Left hindlimb (tissue), 1 donor: ENCODE data around the gene ATP7B.
"Not testable (repeated sequence)": the region's sequence is repeated elsewhere in the genome, so short reads cannot be mapped to it uniquely, and the experiment has no call there.

Source experiments
- DNase-seq: peaks from one replicate; pipeline ENCODE4 v3.0.0-alpha.2; 2018

ATP7B gene

GRCh38 chr13:52005841-52006522 is 5.3 kb downstream of the ATP7B start:
- DNase-seq: no peak

- DNase-seq: no peak
Observed at GRCh38 chr13:52004511-52005170, 6.6 kb downstream of the ATP7B start.

DNA sequence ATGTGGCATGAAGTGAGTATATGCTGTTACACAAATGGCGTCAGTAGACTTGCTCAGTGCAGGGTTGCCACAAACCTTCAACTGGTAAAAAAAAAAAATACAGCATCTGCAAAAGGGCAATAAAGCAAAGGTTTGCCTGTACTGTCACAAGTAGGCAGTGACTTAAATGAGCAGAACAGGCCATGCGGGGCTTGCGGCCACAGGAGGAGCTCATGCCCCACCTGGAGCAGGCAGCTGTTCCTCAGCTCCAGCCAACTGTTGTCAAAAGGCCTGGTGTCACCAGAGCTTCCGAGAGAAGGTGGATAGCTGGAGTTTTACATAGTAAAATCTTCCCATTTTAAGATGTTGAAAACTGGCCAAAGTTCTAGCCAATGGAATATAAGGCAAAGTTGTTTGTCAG is 7.7 kb downstream of the ATP7B start:
- DNase-seq: no peak

GRCh38 chr13:52002361-52002760 is 8.9 kb downstream of the ATP7B start:
- DNase-seq: no peak

DNA sequence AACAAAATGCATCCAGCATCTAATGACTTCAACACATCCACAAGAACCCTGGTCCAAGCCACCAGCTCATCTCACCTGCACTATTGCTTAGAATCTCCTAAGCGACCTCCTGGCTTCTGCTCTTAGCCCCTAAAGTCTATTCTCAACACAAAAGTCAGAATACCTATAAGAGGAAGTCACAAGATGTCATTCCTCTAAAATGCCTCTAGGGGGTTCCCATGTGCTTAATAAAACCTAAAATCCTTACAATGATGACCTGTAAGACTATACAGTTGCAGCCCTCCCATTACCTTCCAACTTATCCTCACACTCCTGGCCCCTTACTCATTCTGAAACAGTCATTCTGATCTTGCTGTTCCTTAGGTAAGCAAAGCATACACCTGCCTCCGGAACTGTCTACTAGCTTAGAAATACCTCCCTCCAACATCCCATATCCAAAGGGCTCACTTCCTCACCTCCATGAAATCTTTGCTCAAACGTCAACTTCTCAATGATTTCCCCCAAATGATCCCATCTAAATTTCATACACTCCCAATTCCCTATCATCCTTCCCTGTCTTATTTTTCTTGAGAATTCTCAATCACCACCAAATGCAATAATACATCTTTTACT is 10.0 kb downstream of the ATP7B start:
- no peak for DNase-seq

- no peak for DNase-seq
Observed at GRCh38 chr13:51999921-52000320, 11.3 kb downstream of the ATP7B start.

DNA sequence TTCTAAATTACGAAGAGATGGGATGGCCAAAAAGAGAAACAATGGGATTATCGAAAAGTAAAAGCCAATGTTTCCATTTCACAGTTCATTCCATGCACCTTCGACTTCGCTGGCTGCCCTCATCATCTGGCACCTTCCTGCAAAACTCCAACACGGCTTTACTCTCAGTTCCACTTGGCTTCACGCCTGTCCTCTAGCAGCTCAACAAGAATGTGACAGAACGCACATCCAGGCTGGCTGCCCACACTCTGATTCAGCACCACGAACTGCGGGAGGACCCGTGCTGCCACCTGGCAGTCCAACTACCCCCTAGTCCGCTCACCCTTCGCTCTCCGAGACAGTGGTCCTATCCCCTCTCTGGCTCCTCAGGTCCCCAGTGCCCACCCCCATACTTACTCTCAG is 11.7 kb downstream of the ATP7B start:
- peak; percentile 59 for DNase-seq

DNA sequence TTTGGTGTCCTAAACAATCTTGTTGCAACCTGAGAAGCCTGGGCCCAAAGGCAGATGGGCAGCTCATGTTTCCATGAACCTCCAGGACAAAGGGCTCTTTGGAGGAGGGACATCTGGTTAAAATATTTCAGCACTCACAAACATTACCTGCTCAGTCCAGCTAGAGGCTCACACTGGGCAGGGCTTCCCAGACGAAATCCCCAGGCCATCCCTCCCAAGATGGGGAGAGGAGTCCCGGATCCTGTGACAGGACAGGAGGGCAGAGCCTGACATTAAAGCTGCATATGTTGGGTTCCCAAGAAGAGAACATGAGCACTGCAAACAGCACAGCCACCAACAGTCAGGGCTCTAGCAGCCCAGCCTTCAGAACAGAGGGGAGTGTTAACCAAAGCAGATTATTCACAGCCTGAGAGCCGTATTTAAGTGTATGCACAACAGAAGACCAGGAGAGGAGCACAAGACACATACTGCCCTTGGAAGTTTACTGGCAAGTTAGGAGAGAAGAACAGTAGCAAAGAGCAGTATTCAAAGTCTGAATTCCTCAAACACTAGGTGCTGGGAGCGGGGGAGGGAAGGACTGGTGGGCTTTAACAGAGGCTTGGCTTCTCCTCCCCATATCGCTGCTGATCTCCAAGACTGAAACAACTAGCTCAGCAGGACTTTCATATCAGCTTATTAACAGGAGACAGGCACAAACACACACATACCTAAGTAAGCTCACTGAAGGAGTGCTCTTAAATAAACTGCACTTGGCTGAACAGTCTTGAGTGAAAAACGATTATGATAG is 12.3 kb downstream of the ATP7B start:
- DNase-seq: no peak

DNA sequence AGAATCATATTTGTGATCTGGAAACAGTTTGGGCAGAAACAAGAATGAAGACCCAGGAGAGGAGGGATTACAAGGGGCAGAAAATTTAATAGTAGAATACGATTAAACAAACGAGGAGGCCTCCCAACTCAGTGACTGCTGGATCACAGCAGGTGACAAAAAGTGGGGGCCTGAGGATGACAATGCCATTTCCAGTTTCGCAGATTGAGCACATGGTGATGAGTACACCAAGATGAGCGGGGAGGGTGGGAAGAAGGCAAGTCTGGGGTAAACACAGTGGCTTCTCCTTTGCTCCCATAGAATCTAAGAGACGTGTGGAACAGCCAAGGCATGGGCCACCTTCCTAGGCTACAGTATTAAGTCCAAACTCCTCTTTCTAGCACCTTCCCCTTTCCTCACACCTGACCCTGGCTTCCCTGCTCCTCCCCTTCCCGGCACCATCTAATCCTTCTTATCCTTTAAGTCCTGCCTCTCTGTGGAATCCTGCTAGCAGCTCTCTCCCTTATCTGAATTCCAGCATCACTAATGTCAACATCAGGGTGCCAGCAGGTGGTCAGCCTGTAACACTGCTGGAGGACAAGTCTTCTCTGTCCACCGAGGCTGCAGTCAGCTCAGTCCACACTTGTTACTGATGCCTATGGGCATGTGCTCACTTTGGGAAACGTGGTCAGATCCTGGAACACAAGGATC is 13.5 kb downstream of the ATP7B start:
- no peak for DNase-seq

GRCh38 chr13:51997186-51997585 is 14.1 kb downstream of the ATP7B start:
- no peak for DNase-seq

GRCh38 chr13:51996641-51997040 is 14.6 kb downstream of the ATP7B start:
- DNase-seq: no peak

GRCh38 chr13:51995677-51996551 is 15.3 kb downstream of the ATP7B start:
- DNase-seq: no peak

DNA sequence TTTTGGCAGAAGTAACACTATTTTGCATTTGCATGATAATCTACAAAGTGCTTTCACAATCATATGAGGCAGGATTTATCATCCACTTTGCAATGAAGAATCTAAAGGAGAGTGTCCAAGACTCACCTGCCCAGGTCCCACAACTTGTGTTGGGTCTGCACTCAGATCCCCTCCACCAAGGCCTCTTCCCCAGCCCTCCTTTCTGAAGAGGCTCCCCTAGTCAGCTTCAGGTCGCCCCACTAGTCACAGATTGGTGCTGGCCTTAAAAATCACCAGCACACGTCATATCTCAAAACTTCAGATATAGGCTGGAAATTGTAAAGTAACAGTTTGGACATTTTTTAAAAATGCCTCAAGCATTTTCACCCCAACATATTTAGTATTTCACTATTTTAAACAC is 17.5 kb downstream of the ATP7B start:
- no peak for DNase-seq

DNA sequence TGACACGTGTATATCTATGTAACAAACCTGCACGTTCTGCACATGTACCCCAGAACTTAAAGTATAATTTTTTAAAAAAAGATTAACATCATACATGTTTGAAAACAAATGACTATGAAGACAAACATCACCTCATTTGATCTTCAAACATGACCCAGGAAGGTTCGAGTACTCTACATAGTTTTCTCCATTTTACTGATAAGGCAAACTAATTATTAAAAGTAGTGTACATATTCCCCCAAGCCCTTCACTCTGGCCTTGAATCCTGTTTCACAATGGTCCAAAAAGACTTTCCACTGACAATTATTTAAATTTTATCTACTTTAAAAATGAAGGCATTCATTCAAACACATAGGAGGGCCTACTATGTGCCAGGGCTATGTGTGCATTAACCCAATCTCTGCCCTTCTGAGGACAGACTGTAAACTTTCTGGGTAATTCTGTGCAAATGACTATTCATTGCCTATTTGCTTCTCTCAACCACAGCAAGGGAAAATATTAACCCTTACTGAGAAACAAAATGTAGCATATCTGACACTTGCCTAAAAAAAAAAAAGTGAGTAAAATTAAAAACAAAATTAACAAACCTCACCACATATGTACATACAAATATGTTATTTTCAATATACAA is 22.1 kb downstream of the ATP7B start:
- no peak for DNase-seq

DNA sequence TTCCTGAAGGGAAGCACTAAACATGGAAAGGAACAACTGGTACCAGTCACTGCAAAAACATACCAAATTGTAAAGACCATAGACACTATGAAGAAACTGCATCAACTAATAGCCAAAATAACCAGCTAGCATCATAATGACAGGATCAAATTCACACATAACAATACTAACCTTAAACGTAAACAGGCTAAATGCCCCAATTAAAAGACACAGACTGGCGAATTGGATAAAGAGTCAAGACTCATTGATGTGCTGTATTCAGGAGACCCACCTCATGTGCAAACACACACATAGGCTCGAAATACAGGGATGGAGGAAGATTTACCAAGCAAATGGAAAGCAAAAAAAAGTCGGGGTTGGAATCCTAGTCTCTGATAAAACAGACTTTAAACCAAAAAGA is 26.3 kb downstream of the ATP7B start:
- not testable (repeated sequence) for DNase-seq

- not testable (repeated sequence) for DNase-seq
Observed at GRCh38 chr13:51983292-51983691, 28.0 kb downstream of the ATP7B start.

DNA sequence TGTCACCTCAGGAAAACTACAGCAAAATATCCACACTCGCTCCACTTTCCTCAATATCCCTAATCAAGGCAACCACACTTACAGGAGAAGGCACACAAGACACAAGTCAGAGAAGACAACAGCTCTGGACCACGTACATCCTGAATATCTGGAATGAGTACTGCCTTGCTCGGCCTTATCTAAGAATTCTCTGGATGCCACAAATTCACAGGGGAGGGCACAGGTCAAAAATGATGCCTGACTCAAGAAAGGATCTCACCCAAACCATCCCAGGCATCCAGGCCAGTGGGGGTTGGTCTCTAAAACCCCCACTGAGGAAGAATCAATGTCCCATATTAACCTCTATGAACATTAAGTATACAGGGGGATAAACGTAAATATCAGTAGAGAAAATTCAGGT is 29.9 kb downstream of the ATP7B start:
- no peak for DNase-seq

- DNase-seq: no peak
Observed at GRCh38 chr13:51980908-51981307, 30.3 kb downstream of the ATP7B start.

DNA sequence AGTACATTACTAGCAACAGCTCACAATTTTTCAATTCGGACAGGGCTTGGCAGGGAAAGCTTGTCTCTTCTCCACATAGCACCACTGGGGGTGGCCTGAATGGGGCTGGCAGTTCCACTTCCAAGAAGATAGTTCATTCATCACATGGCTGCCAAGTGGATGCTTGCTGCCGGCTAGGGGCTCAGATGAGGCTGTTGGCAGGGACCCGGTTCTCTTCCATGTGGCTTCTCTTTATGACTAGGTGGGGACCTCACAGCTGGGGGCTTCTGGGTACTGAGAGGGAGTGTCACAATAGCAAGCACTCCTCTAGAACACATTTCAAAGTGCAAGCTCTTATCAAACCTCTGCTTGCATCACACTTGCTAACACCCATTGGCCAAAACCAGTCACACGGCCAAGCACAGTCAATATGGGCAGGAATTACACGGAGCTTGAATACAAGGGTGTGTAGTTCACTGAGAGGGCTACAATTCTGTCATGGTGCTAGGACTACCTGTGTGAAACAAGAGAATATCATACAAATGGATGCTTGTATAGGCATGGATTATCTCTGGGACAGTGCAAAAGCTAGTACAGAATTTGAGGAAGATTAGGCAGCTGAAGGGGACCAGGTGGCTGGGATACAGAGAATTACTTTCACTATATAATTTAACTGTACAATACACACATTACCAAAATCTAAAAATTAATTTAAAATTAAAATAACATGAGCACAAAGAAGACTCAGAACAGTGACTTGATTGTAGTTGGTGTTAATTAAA is 32.3 kb downstream of the ATP7B start:
- no peak for DNase-seq

DNA sequence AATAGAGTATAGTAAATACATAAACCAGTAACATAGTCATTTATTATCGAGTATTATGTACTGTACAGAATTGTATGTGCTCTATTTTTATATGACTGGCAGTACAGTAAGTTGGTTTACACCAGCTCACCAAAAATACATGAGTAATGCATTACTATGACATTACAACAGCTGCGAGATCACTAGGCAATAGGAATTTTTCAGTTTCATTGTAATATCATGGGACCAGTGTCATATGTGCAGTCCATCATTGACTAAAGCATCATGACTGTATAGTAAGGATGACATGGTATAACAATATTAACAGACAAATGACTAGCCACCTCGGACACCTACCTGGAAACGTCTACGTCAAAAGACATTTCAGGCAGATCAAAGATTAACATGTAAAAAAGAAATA is 33.6 kb downstream of the ATP7B start:
- DNase-seq: no peak

GRCh38 chr13:51976890-51977289 is 34.4 kb downstream of the ATP7B start:
- DNase-seq: no peak
